ENCODE data around the gene STK31.

Gene STK31

DNA sequence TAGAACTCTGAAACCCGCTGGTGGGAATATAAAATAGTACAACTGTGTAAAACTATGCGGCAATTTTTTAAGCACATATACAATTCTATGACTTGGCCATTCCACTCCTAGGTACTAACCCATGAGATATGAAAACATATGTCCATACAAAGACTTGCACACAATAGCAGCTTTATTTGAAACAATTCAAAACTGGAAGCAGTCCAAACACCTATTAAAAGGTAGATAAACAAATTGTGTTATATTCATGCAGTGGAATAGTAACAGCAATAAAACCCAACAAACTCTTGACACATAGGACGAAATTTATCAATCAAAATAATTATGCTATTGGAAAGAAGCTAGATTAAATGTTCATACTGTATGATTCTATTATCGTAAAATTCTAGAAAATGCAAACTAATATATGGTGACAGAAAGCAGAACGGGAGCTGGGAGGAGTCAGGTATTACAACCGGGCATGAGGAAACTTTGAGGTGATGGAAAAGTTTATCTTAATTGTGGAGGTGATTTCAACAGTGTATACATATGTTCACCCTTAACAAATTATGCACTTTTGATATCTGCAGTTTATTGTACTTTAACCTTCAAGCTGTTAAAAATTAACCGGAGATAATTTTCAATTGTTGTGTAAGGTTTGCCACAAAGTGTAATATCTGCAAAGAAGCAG lies 803 bp upstream of the STK31 start (continued):
- TF ChIP-seq ZNF670 (tag by site-specific recombination; IDR thresholded peaks at IDR 0.05; ENCODE audit: low read depth) (no peak), ZBTB17 (tag by site-specific recombination; IDR thresholded peaks at IDR 0.05) (no peak)
- TF ChIP-seq, protein P1, sequence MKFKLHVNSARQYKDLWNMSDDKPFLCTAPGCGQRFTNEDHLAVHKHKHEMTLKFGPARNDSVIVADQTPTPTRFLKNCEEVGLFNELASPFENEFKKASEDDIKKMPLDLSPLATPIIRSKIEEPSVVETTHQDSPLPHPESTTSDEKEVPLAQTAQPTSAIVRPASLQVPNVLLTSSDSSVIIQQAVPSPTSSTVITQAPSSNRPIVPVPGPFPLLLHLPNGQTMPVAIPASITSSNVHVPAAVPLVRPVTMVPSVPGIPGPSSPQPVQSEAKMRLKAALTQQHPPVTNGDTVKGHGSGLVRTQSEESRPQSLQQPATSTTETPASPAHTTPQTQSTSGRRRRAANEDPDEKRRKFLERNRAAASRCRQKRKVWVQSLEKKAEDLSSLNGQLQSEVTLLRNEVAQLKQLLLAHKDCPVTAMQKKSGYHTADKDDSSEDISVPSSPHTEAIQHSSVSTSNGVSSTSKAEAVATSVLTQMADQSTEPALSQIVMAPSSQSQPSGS (tag by site-specific recombination; IDR thresholded peaks at IDR 0.05; ENCODE audit: low read depth), result no peak

DNA sequence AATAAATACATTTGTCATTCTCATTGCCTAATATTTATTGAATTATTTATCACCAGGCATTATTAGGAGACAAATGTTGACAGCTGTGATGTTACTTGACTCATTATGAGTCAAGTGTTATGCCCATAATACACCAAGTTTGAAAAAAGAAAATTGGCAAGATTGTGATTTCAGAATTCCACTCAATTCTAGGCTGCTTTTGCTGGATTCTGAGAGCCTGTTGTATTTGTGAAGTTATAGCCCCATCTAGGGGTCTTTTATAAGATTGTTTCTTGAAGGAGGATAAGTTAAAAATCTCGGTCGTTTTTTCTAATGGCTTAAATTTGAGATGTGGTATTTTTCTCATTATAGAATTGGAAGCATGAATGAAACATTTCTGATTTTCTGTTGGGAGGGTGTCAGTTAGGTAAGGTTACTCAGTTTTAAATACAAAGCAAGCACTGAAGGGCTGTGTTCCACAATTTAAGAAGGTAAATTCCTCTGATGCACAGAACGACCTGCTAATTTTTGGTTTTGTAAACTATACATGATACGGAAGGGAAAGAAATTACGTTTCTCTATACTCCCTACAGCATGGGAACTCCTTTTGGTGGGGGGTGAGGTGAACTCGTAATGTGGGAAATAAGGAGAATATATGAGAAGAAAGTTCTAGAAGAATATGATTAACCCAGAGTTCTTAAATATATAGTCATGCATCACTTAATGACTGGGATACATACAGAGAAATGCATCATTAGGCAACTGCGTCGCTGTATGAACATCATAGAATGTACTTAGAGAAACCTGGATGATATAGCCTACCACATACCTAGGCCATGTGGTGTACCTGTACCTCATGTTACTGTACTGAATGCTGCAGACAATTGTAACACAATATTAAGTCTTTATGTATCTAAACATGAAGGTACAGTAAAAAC lies 2.6 kb downstream of the STK31 start:
- POLR2A ChIA-PET, result interaction anchor here (1.5 kb wide), 1 partner anchor 142 kb away, joined by 3 read pairs; no protein-coding TSS in a partner anchor
- no peak for TF ChIP-seq GFI1B (tag by site-specific recombination; IDR thresholded peaks at IDR 0.05)
- TF ChIP-seq, protein P2, sequence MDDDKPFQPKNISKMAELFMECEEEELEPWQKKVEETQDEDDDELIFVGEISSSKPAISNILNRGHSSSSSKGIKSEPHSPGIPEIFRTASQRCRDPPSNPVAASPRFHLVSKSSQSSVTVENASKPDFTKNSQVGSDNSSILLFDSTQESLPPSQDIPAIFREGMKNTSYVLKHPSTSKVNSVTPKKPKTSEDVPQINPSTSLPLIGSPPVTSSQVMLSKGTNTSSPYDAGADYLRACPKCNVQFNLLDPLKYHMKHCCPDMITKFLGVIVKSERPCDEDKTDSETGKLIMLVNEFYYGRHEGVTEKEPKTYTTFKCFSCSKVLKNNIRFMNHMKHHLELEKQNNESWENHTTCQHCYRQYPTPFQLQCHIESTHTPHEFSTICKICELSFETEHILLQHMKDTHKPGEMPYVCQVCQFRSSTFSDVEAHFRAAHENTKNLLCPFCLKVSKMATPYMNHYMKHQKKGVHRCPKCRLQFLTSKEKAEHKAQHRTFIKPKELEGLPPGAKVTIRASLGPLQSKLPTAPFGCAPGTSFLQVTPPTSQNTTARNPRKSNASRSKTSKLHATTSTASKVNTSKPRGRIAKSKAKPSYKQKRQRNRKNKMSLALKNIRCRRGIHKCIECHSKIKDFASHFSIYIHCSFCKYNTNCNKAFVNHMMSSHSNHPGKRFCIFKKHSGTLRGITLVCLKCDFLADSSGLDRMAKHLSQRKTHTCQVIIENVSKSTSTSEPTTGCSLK (tag by site-specific recombination; IDR thresholded peaks at IDR 0.05), result no peak
- TF ChIP-seq ZNF654 (tag by site-specific recombination; IDR thresholded peaks at IDR 0.05; ENCODE audit: low read depth), result peak; percentile 83
- TF ChIP-seq, protein P3, sequence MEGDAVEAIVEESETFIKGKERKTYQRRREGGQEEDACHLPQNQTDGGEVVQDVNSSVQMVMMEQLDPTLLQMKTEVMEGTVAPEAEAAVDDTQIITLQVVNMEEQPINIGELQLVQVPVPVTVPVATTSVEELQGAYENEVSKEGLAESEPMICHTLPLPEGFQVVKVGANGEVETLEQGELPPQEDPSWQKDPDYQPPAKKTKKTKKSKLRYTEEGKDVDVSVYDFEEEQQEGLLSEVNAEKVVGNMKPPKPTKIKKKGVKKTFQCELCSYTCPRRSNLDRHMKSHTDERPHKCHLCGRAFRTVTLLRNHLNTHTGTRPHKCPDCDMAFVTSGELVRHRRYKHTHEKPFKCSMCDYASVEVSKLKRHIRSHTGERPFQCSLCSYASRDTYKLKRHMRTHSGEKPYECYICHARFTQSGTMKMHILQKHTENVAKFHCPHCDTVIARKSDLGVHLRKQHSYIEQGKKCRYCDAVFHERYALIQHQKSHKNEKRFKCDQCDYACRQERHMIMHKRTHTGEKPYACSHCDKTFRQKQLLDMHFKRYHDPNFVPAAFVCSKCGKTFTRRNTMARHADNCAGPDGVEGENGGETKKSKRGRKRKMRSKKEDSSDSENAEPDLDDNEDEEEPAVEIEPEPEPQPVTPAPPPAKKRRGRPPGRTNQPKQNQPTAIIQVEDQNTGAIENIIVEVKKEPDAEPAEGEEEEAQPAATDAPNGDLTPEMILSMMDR (tag by site-specific recombination; IDR thresholded peaks at IDR 0.05), result 0 out of 2 replicates have a peak, but pooled peaks have one; percentile 12
- Histone ChIP-seq H3K27ac (ENCODE audit: extremely low read depth, low read depth, low read length) (no peak overlapping the region), H3K9me3 (ENCODE audit: control insufficient read depth, insufficient read depth, low read depth, low read length) (no peaks in the 10 kb centered on the region), H3K4me1 (ENCODE audit: control insufficient read depth, insufficient read depth, low read length) (no peaks in the 10 kb centered on the region), H3K36me3 (ENCODE audit: control insufficient read depth in 2 of 2, insufficient read depth in 1 of 2, low read length in 2 of 2) (no peaks in the 10 kb centered on the region), H3K4me3 (ENCODE audit: low read depth, low read length) (no peak overlapping the region)
- CTCF ChIA-PET, result interaction anchor here (0.7 to 6.8 kb wide), 29 partner anchors 8 to 1152 kb away, joined by 3 to 70 read pairs (median 4); no protein-coding TSS in a partner anchor

DNA sequence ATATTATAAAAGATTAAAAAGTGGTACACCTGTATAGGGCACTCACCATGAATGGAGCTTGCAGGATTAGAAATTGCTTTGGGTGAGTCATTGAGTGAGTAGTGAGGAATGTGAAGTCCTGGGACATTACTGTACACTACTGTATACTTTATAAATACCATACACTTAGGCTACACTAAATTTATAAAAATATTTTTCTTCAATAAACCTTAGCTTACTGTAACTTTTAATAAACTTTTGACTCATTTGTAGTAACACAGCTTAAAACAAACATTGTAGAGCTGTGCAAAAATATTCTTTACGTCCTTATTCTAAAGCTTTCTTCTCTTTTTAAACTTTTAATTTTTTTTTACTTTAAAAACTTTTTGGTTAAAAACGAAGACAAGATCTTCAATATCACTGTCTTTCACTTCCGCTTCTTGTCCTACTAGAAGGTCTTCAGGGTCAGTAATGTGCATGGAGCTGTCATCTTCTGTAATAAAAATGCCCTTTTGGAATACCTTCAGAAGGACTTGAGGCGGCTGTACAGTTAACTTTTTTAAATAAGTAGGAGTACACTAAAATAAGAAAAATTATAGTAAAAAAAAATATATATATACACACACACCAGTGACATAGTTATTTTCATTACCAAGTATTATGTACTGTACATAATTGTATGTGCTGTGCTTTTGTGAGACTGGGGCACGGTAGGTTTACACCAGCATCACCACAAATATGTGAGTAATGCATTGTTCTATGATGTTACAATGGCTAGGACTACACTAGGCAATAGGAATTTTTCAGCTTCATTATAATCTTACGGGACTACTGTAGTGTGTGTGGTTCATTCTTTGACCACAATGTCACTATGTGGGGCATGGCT lies 3.5 kb downstream of the STK31 start:
- CTCF ChIA-PET, result interaction anchor here (0.6 to 6.8 kb wide), 15 partner anchors 16 to 466 kb away, joined by 3 to 67 read pairs (median 4); no protein-coding TSS in a partner anchor
- Histone ChIP-seq H3K9me3 (ENCODE audit: control insufficient read depth, insufficient read depth, low read depth, low read length) (no peaks in the 10 kb centered on the region), H3K27ac (ENCODE audit: extremely low read depth, low read depth, low read length) (no peak overlapping the region), H3K4me1 (ENCODE audit: control insufficient read depth, insufficient read depth, low read length) (no peaks in the 10 kb centered on the region), H3K4me3 (ENCODE audit: low read depth, low read length) (no peak overlapping the region), H3K36me3 (ENCODE audit: control insufficient read depth in 2 of 2, insufficient read depth in 1 of 2, low read length in 2 of 2) (no peaks in the 10 kb centered on the region)
- POLR2A ChIA-PET, result interaction anchor here (0.6 to 1.5 kb wide), 3 partner anchors 143 to 409 kb away, joined by 3 read pairs; no protein-coding TSS in a partner anchor
- TF ChIP-seq, protein P4, sequence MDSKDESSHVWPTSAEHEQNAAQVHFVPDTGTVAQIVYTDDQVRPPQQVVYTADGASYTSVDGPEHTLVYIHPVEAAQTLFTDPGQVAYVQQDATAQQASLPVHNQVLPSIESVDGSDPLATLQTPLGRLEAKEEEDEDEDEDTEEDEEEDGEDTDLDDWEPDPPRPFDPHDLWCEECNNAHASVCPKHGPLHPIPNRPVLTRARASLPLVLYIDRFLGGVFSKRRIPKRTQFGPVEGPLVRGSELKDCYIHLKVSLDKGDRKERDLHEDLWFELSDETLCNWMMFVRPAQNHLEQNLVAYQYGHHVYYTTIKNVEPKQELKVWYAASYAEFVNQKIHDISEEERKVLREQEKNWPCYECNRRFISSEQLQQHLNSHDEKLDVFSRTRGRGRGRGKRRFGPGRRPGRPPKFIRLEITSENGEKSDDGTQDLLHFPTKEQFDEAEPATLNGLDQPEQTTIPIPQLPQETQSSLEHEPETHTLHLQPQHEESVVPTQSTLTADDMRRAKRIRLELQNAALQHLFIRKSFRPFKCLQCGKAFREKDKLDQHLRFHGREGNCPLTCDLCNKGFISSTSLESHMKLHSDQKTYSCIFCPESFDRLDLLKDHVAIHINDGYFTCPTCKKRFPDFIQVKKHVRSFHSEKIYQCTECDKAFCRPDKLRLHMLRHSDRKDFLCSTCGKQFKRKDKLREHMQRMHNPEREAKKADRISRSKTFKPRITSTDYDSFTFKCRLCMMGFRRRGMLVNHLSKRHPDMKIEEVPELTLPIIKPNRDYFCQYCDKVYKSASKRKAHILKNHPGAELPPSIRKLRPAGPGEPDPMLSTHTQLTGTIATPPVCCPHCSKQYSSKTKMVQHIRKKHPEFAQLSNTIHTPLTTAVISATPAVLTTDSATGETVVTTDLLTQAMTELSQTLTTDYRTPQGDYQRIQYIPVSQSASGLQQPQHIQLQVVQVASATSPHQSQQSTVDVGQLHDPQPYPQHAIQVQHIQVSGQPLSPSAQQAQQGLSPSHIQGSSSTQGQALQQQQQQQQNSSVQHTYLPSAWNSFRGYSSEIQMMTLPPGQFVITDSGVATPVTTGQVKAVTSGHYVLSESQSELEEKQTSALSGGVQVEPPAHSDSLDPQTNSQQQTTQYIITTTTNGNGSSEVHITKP (tag by site-specific recombination; IDR thresholded peaks at IDR 0.05), result no peak
- TF ChIP-seq, protein P5, sequence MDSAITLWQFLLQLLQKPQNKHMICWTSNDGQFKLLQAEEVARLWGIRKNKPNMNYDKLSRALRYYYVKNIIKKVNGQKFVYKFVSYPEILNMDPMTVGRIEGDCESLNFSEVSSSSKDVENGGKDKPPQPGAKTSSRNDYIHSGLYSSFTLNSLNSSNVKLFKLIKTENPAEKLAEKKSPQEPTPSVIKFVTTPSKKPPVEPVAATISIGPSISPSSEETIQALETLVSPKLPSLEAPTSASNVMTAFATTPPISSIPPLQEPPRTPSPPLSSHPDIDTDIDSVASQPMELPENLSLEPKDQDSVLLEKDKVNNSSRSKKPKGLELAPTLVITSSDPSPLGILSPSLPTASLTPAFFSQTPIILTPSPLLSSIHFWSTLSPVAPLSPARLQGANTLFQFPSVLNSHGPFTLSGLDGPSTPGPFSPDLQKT (IDR thresholded peaks at IDR 0.05; ENCODE audit: borderline replicate concordance, low read depth, low read length), result no peak
- TF ChIP-seq HIC1 (tag by site-specific recombination; IDR thresholded peaks at IDR 0.05) (no peak), ZNF624 (tag by site-specific recombination; IDR thresholded peaks at IDR 0.05) (no peak), ZNF18 (tag by site-specific recombination; IDR thresholded peaks at IDR 0.05) (no peak)

All from HEK293 (cell line).